DND-41 (cell line): Measurements from ENCODE around the gene ZNF138.

ENCODE experiments used
- CTCF ChIP-seq: IDR thresholded peaks from 2 replicates; pipeline ENCODE4 v1.5.1; 2012; ENCODE audit warnings: borderline replicate concordance, low read length, moderate library complexity, mild to moderate bottlenecking; ENCODE audit not compliant: poor library complexity, severe bottlenecking; ENCODE audit errors: extremely low read depth
- EZH2 ChIP-seq: IDR thresholded peaks from 3 replicates; pipeline ENCODE4 v1.6.1; 2012; ENCODE audit warnings: borderline replicate concordance, low read depth, mild to moderate bottlenecking, moderate library complexity, low read length, inconsistent platforms; ENCODE audit not compliant: severe bottlenecking

GRCh38 chr7:64849250-64849923, 55.2 kb downstream of the ZNF138 start:
- TF ChIP-seq CTCF (no peak), EZH2 (no peak)
